OCI-LY7 (cell line): ENCODE results near the gene WASHC4. TPM values are rescaled to one million over a fixed set of nuclear protein-coding genes. Genes with fewer than 3 reads are reported as not detected.

Experiments
- BruUV-seq: library from RNA; stranded (reverse); fragments of 400-500 nt; replicated peaks from 2 replicates; lab custom pipeline; 2021; lab: Mats Ljungman, UMichigan
- CTCF ChIA-PET: fragments of 300-600 bp; sonication (Branson Sonifier 250); formaldehyde crosslinking; loops from one replicate; lab custom pipeline; 2022; ENCODE audit warnings: antibody characterized with exemption; ENCODE audit not compliant: unreplicated experiment; lab: Charles Lee
- POLR2A ChIA-PET: fragments of 300-600 bp; sonication (Branson Sonifier 250); formaldehyde crosslinking; loops from one replicate; lab custom pipeline; 2022; ENCODE audit warnings: antibody characterized with exemption; lab: Charles Lee
- DNase-seq: peaks from one replicate; pipeline ENCODE4 v3.0.0-alpha.2; 2015; ENCODE audit warnings: low spot score
- H2AFZ ChIP-seq: fragments of 200-600 bp; sonication (generic), shearing (Covaris generic); 2 replicates; pipeline ENCODE4 v1.6.1; 2014; ENCODE audit warnings: mild to moderate bottlenecking, antibody characterized with exemption, low read length, moderate library complexity
- H3K27ac ChIP-seq: fragments of 200-600 bp; sonication (generic); 2 replicates; pipeline ENCODE4 v1.5.1; 2014; ENCODE audit warnings: mixed run types, low read depth, mild to moderate bottlenecking, moderate library complexity, low read length, inconsistent platforms; ENCODE audit not compliant: poor library complexity, severe bottlenecking
- H3K36me3 ChIP-seq: fragments of 200-600 bp; sonication (generic); 2 replicates; pipeline ENCODE4 v1.6.1; 2014; ENCODE audit warnings: mild to moderate bottlenecking, antibody characterized with exemption, low read length, moderate library complexity, mixed read lengths; ENCODE audit not compliant: insufficient read depth
- H3K4me1 ChIP-seq: fragments of 200-600 bp; sonication (generic); 2 replicates; pipeline ENCODE4 v1.5.1; 2014; ENCODE audit warnings: mild to moderate bottlenecking, low read length; ENCODE audit not compliant: insufficient read depth, poor library complexity, severe bottlenecking
- H3K4me2 ChIP-seq: fragments of 200-600 bp; sonication (generic); 2 replicates; pipeline ENCODE4 v1.6.1; 2014; ENCODE audit warnings: mild to moderate bottlenecking, low read length
- H3K4me3 ChIP-seq: fragments of 200-600 bp; sonication (generic); 2 replicates; pipeline ENCODE4 v1.5.1; 2014; ENCODE audit warnings: mild to moderate bottlenecking, low read depth, low read length; ENCODE audit not compliant: poor library complexity, severe bottlenecking
- H3K79me2 ChIP-seq: fragments of 200-600 bp; sonication (generic); 2 replicates; pipeline ENCODE4 v1.6.1; 2016; ENCODE audit warnings: low read depth, mild to moderate bottlenecking, low read length, moderate library complexity, mixed read lengths; ENCODE audit not compliant: insufficient read depth
- H3K9me2 ChIP-seq: fragments of 200-600 bp; sonication (generic); 2 replicates; pipeline ENCODE4 v1.6.1; 2016; ENCODE audit warnings: mild to moderate bottlenecking, low read length, mixed read lengths; ENCODE audit not compliant: insufficient read depth
- H3K9me3 ChIP-seq: fragments of 200-600 bp; sonication (generic); 2 replicates; pipeline ENCODE4 v1.6.1; 2014; ENCODE audit warnings: mild to moderate bottlenecking, mixed run types, low read length, mixed read lengths
- H4K20me1 ChIP-seq: fragments of 200-600 bp; sonication (generic); 2 replicates; pipeline ENCODE4 v1.6.1; 2014; ENCODE audit warnings: mild to moderate bottlenecking, antibody characterized with exemption, low read length, moderate library complexity, mixed read lengths; ENCODE audit not compliant: insufficient read depth
- CTCF ChIP-seq: fragments of 200-600 bp; sonication (generic); conservative IDR thresholded peaks from 2 replicates; pipeline ENCODE4 v1.5.1; 2014; ENCODE audit warnings: mild to moderate bottlenecking, antibody characterized with exemption, low read length, moderate library complexity, mixed read lengths
- EZH2phosphoT487 ChIP-seq: fragments of 200-600 bp; sonication (generic); IDR thresholded peaks from 2 replicates; pipeline ENCODE4 v1.6.1; 2018; ENCODE audit warnings: low read depth, borderline replicate concordance, mild to moderate bottlenecking, mixed run types, antibody characterized with exemption, low read length, moderate library complexity, mixed read lengths
- intact Hi-C: fragments of 100-400 bp; cut with micrococcal nuclease; formaldehyde crosslinking; loops from one replicate; pipeline ENCODE4 v1.10.0; 2022; ENCODE audit not compliant: unreplicated experiment
- total RNA-seq, 2 experiments: library from RNA; depleted of rRNA in 1 of 2; stranded (reverse); fragments of >200 nt in 1 of 2; shearing (Covaris generic) in 1 of 2; gene quantifications; 2 replicates each; pipeline ENCODE4 v1.2.3, GENCODE V29; 2014 to 2022

The WASHC4 gene
- total RNA-seq, 2 experiments from 2014 or later = 54.8 to 71.8 TPM

GRCh38 chr12:105071981-105072380 lies 35.5 kb upstream of the WASHC4 start:
- ChIA-PET CTCF (no interaction called here), POLR2A (interaction anchor here (0.9 to 1.8 kb wide), 2 partner anchors 8 to 36 kb away, joined by 5 to 14 read pairs; partner anchors contain the start of gene WASHC4)
- Histone ChIP-seq H3K36me3 (no peaks in the 10 kb centered on the region), H3K9me2 (no peaks in the 10 kb centered on the region), H3K4me2 (peak overlapping the region; percentile 51; the same call in 1 of the 2 replicates), H3K79me2 (no peaks in the 10 kb centered on the region), H3K9me3 (no peaks in the 10 kb centered on the region), H3K4me3 (no peak overlapping the region), H4K20me1 (no peaks in the 10 kb centered on the region), H2AFZ (peak overlapping the region; percentile 80; the same call in 1 of the 2 replicates), H3K27ac (no peak overlapping the region), H3K4me1 (peaks cover 29% of the 10 kb centered on the region)
- DNase-seq = no peak
- TF ChIP-seq CTCF (no peak), EZH2phosphoT487 (no peak)
- intact Hi-C loops = no loop called here
- no TSS peak for BruUV-seq

DNA sequence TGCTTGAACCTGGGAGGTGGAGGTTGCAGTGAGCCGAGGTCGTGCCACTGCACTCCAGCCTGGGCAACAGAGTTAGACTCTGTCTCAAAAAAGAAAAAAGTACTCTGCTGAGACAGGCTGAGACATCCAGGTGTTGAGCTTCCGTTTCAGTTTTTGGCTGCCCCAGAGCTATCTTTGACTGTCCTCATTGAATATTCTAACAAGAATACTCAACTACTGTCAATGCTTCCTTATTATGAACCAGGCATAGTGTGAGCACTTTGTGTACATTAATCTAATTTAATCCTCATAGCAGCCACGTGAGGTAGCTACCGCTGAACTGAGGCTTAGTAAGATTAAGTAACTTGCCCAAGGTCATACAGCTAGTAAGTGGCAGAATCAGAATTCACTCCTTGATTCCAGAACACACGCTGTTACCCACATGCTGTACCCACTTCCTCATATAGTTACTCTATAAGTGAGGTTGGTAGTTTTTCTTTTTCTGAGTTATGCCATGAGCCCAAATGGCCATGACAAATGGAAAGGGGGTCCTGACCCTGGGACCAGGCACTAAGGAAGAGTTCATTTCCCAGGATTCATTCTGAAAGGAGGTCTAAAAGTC lies 34.5 kb upstream of the WASHC4 start:
- POLR2A ChIA-PET = interaction anchor here (0.5 to 2.1 kb wide), 7 partner anchors 9 to 785 kb away, joined by 3 to 19 read pairs (median 4); partner anchors contain the start of gene WASHC4
- intact Hi-C loops = no loop called here
- H3K9me3 ChIP-seq = no peaks in the 10 kb centered on the region
- H3K4me2 ChIP-seq = peak overlapping the region; percentile 51
- H3K9me2 ChIP-seq = no peaks in the 10 kb centered on the region
- DNase-seq = peak; percentile 75
- H3K4me3 ChIP-seq = peak overlapping the region; percentile 17
- peak overlapping the region; percentile 56 for H3K27ac ChIP-seq
- H3K36me3 ChIP-seq = no peaks in the 10 kb centered on the region
- no TSS peak for BruUV-seq
- H3K79me2 ChIP-seq = no peaks in the 10 kb centered on the region
- H3K4me1 ChIP-seq = peaks cover 29% of the 10 kb centered on the region
- H4K20me1 ChIP-seq = no peaks in the 10 kb centered on the region
- CTCF ChIA-PET = interaction anchor here (0.6 kb wide), 1 partner anchor 612 kb away, joined by 3 read pairs; no protein-coding TSS in a partner anchor
- TF ChIP-seq EZH2phosphoT487 (no peak), CTCF (no peak)
- H2AFZ ChIP-seq = peak overlapping the region; percentile 80

- Histone ChIP-seq H3K79me2 (no peaks in the 10 kb centered on the region), H3K36me3 (no peaks in the 10 kb centered on the region), H3K9me2 (no peaks in the 10 kb centered on the region), H4K20me1 (no peaks in the 10 kb centered on the region), H3K4me2 (no peak overlapping the region), H2AFZ (no peak overlapping the region), H3K4me3 (no peak overlapping the region), H3K4me1 (peaks cover 18% of the 10 kb centered on the region), H3K9me3 (no peaks in the 10 kb centered on the region), H3K27ac (no peak overlapping the region)
- CTCF ChIA-PET = no interaction called here
- TF ChIP-seq CTCF = no peak
- no peak for TF ChIP-seq EZH2phosphoT487
- BruUV-seq = no TSS peak
- intact Hi-C loops = no loop called here
- no peak for DNase-seq
- POLR2A ChIA-PET = no interaction called here
Observed at GRCh38 chr12:105076098-105076497, 31.4 kb upstream of the WASHC4 start.
